Measurements from ENCODE around the gene CCDC107.
A peak's percentile ranks its signal among the peaks of the same experiment; 100 is the strongest.

Gene CCDC107

GRCh38 chr9:35667939-35668338 is 9.8 kb downstream of the CCDC107 start:
- no peaks in the 10 kb centered on the region for H3K27me3 ChIP-seq (ENCODE audit: control insufficient read depth, insufficient read depth, low read length)
- H3K27ac ChIP-seq (ENCODE audit: low read depth, low read length): no peak overlapping the region
- H3K9ac ChIP-seq (ENCODE audit: low read length): no peak overlapping the region
- no peaks in the 10 kb centered on the region for H3K36me3 ChIP-seq (ENCODE audit: control insufficient read depth, insufficient read depth, low read length)
- H3K4me3 ChIP-seq (ENCODE audit: low read length): no peak overlapping the region
- H3K4me1 ChIP-seq (ENCODE audit: control insufficient read depth, insufficient read depth, low read length): no peaks in the 10 kb centered on the region

GRCh38 chr9:35669331-35670145 is 11.4 kb downstream of the CCDC107 start:
- no peak overlapping the region for H3K27ac ChIP-seq (ENCODE audit: low read depth, low read length)
- no peak overlapping the region for H3K9ac ChIP-seq (ENCODE audit: low read length)
- no peaks in the 10 kb centered on the region for H3K36me3 ChIP-seq (ENCODE audit: control insufficient read depth, insufficient read depth, low read length)

DNA sequence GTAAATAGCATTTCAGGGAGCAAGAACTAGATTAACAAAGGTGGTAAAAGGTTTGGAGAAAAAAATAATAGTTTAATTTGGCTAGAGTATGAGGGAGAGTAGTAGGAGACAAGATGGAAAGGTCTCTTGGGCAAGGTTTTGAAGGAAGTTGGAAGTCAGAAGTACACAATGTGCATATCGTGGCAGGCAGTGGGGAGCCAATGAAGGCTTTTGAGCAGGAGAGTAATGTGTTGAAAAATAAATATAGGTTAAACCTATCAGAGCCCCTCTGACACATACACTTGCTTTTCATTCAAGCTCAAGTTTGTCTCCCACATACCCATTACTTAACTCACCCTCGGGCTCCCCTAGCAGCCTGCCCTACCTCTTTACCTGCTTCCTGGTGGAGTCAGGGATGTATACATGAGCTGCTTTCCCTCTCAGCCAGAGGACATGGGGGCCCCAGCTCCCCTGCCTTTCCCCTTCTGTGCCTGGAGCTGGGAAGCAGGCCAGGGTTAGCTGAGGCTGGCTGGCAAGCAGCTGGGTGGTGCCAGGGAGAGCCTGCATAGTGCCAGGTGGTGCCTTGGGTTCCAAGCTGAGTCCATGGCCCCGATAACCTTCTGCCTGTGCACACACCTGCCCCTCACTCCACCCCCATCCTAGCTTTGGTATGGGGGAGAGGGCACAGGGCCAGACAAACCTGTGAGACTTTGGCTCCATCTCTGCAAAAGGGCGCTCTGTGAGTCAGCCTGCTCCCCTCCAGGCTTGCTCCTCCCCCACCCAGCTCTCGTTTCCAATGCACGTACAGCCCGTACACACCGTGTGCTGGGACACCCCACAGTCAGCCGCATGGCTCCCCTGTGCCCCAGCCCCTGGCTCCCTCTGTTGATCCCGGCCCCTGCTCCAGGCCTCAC is 15.3 kb downstream of the CCDC107 start, which contains the start of gene CA9:
Gene CA9 (plus strand): TSS at position 797 of the 893 bp plus-strand sequence. CDS start 32 bp downstream, at position 829.
- Histone ChIP-seq H3K9ac (ENCODE audit: low read length) (no peak within 1 kb of the TSS), H3K27me3 (ENCODE audit: control insufficient read depth, insufficient read depth, low read length) (no peaks in the 10 kb centered on the region), H3K27ac (ENCODE audit: low read depth, low read length) (peak within 1 kb of the TSS; percentile 5), H3K4me1 (ENCODE audit: control insufficient read depth, insufficient read depth, low read length) (peaks cover 2% of the 10 kb centered on the region), H3K36me3 (ENCODE audit: control insufficient read depth, insufficient read depth, low read length) (no peaks in the 10 kb centered on the region), H3K4me3 (ENCODE audit: low read length) (no peak within 1 kb of the TSS)

More at GRCh38 chr9:35669331-35670145, 11.4 kb downstream of the CCDC107 start:
- no peak overlapping the region for H3K4me3 ChIP-seq (ENCODE audit: low read length)
- H3K27me3 ChIP-seq (ENCODE audit: control insufficient read depth, insufficient read depth, low read length): no peaks in the 10 kb centered on the region
- peaks cover 2% of the 10 kb centered on the region for H3K4me1 ChIP-seq (ENCODE audit: control insufficient read depth, insufficient read depth, low read length)

DNA sequence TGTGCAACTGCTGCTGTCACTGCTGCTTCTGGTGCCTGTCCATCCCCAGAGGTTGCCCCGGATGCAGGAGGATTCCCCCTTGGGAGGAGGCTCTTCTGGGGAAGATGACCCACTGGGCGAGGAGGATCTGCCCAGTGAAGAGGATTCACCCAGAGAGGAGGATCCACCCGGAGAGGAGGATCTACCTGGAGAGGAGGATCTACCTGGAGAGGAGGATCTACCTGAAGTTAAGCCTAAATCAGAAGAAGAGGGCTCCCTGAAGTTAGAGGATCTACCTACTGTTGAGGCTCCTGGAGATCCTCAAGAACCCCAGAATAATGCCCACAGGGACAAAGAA is 15.9 kb downstream of the CCDC107 start:
- Histone ChIP-seq H3K4me3 (ENCODE audit: low read length) (no peak overlapping the region), H3K27me3 (ENCODE audit: control insufficient read depth, insufficient read depth, low read length) (no peaks in the 10 kb centered on the region), H3K36me3 (ENCODE audit: control insufficient read depth, insufficient read depth, low read length) (no peaks in the 10 kb centered on the region), H3K4me1 (ENCODE audit: control insufficient read depth, insufficient read depth, low read length) (peaks cover 2% of the 10 kb centered on the region), H3K27ac (ENCODE audit: low read depth, low read length) (peak overlapping the region; percentile 5), H3K9ac (ENCODE audit: low read length) (no peak overlapping the region)

- H3K27me3 ChIP-seq (ENCODE audit: control insufficient read depth, insufficient read depth, low read length): no peaks in the 10 kb centered on the region
- no peak overlapping the region for H3K27ac ChIP-seq (ENCODE audit: low read depth, low read length)
- H3K36me3 ChIP-seq (ENCODE audit: control insufficient read depth, insufficient read depth, low read length): no peaks in the 10 kb centered on the region
- H3K9ac ChIP-seq (ENCODE audit: low read length): no peak overlapping the region
- peak overlapping the region; percentile 66 for H3K4me3 ChIP-seq (ENCODE audit: low read length)
- peaks cover 2% of the 10 kb centered on the region for H3K4me1 ChIP-seq (ENCODE audit: control insufficient read depth, insufficient read depth, low read length)
These were observed 17.1 kb downstream of the CCDC107 start for GRCh38 chr9:35675204-35675603.

- Histone ChIP-seq H3K4me1 (ENCODE audit: control insufficient read depth, insufficient read depth, low read length) (peaks cover 2% of the 10 kb centered on the region), H3K27me3 (ENCODE audit: control insufficient read depth, insufficient read depth, low read length) (no peaks in the 10 kb centered on the region), H3K4me3 (ENCODE audit: low read length) (peak overlapping the region; percentile 66), H3K36me3 (ENCODE audit: control insufficient read depth, insufficient read depth, low read length) (no peaks in the 10 kb centered on the region), H3K27ac (ENCODE audit: low read depth, low read length) (no peak overlapping the region), H3K9ac (ENCODE audit: low read length) (no peak overlapping the region)
These were observed 17.8 kb downstream of the CCDC107 start for GRCh38 chr9:35675732-35676392.

DNA sequence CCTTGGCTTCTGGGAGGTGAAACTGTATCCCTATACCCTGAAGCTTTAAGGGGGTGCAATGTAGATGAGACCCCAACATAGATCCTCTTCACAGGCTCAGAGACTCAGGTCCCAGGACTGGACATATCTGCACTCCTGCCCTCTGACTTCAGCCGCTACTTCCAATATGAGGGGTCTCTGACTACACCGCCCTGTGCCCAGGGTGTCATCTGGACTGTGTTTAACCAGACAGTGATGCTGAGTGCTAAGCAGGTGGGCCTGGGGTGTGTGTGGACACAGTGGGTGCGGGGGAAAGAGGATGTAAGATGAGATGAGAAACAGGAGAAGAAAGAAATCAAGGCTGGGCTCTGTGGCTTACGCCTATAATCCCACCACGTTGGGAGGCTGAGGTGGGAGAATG is 21.0 kb downstream of the CCDC107 start:
- Histone ChIP-seq H3K4me3 (ENCODE audit: low read length) (no peak overlapping the region), H3K36me3 (ENCODE audit: control insufficient read depth, insufficient read depth, low read length) (peaks cover 20% of the 10 kb centered on the region), H3K27ac (ENCODE audit: low read depth, low read length) (no peak overlapping the region), H3K4me1 (ENCODE audit: control insufficient read depth, insufficient read depth, low read length) (peaks cover 10% of the 10 kb centered on the region), H3K9ac (ENCODE audit: low read length) (no peak overlapping the region), H3K27me3 (ENCODE audit: control insufficient read depth, insufficient read depth, low read length) (no peaks in the 10 kb centered on the region)

DNA sequence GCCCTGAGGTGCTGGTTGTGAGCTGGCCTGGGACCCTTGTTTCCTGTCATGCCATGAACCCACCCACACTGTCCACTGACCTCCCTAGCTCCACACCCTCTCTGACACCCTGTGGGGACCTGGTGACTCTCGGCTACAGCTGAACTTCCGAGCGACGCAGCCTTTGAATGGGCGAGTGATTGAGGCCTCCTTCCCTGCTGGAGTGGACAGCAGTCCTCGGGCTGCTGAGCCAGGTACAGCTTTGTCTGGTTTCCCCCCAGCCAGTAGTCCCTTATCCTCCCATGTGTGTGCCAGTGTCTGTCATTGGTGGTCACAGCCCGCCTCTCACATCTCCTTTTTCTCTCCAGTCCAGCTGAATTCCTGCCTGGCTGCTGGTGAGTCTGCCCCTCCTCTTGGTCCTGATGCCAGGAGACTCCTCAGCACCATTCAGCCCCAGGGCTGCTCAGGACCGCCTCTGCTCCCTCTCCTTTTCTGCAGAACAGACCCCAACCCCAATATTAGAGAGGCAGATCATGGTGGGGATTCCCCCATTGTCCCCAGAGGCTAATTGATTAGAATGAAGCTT is 21.8 kb downstream of the CCDC107 start:
- Histone ChIP-seq H3K36me3 (ENCODE audit: control insufficient read depth, insufficient read depth, low read length) (peaks cover 24% of the 10 kb centered on the region), H3K27ac (ENCODE audit: low read depth, low read length) (peak overlapping the region; percentile 10), H3K4me1 (ENCODE audit: control insufficient read depth, insufficient read depth, low read length) (peaks cover 16% of the 10 kb centered on the region), H3K4me3 (ENCODE audit: low read length) (no peak overlapping the region), H3K9ac (ENCODE audit: low read length) (no peak overlapping the region), H3K27me3 (ENCODE audit: control insufficient read depth, insufficient read depth, low read length) (no peaks in the 10 kb centered on the region)

GRCh38 chr9:35680331-35681105 is 22.4 kb downstream of the CCDC107 start:
- no peaks in the 10 kb centered on the region for H3K27me3 ChIP-seq (ENCODE audit: control insufficient read depth, insufficient read depth, low read length)
- H3K4me3 ChIP-seq (ENCODE audit: low read length): no peak overlapping the region
- H3K27ac ChIP-seq (ENCODE audit: low read depth, low read length): peak overlapping the region; percentile 44
- peaks cover 31% of the 10 kb centered on the region for H3K36me3 ChIP-seq (ENCODE audit: control insufficient read depth, insufficient read depth, low read length)
- H3K9ac ChIP-seq (ENCODE audit: low read length): no peak overlapping the region
- H3K4me1 ChIP-seq (ENCODE audit: control insufficient read depth, insufficient read depth, low read length): peaks cover 22% of the 10 kb centered on the region

- Histone ChIP-seq H3K9ac (ENCODE audit: low read length) (no peak overlapping the region), H3K4me3 (ENCODE audit: low read length) (no peak overlapping the region), H3K36me3 (ENCODE audit: control insufficient read depth, insufficient read depth, low read length) (peaks cover 33% of the 10 kb centered on the region), H3K4me1 (ENCODE audit: control insufficient read depth, insufficient read depth, low read length) (peaks cover 25% of the 10 kb centered on the region), H3K27ac (ENCODE audit: low read depth, low read length) (peak overlapping the region; percentile 99), H3K27me3 (ENCODE audit: control insufficient read depth, insufficient read depth, low read length) (no peaks in the 10 kb centered on the region)
These were observed 23.4 kb downstream of the CCDC107 start for GRCh38 chr9:35681341-35682002.

- no peak overlapping the region for H3K4me3 ChIP-seq (ENCODE audit: low read length)
- peak overlapping the region; percentile 99 for H3K27ac ChIP-seq (ENCODE audit: low read depth, low read length)
- H3K4me1 ChIP-seq (ENCODE audit: control insufficient read depth, insufficient read depth, low read length): peaks cover 25% of the 10 kb centered on the region
- no peaks in the 10 kb centered on the region for H3K27me3 ChIP-seq (ENCODE audit: control insufficient read depth, insufficient read depth, low read length)
- H3K9ac ChIP-seq (ENCODE audit: low read length): no peak overlapping the region
- peaks cover 33% of the 10 kb centered on the region for H3K36me3 ChIP-seq (ENCODE audit: control insufficient read depth, insufficient read depth, low read length)
These were observed 24.0 kb downstream of the CCDC107 start for GRCh38 chr9:35682051-35682450.

Data from rectal smooth muscle tissue (tissue), 1 donor.